ENCODE results near the gene PTPN18. TPM values are rescaled to one million over a fixed set of nuclear protein-coding genes. Genes with fewer than 3 reads are reported as not detected.

PTPN18 gene
- total RNA-seq, 1 donor from 2014 or later, result 61.9 TPM

DNA sequence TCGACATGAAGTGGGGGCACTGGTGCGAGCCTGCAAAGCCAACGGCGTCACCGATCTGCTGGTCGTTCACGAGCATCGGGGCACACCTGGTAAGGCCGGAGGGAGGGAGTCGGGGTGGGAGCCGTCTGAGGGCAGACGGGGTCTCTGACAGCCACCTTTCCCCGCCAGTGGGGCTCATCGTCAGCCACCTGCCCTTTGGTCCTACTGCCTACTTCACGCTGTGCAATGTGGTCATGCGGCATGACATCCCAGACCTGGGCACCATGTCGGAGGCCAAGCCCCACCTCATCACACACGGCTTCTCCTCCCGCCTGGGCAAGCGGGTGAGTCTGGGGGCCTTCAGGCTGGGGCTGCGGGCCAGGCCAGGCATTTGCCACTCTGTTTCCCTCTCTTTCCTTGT, 10.2 kb upstream of the PTPN18 start:
- Mint-ChIP-seq H3K4me1 (peaks cover 20% of the 10 kb centered on the region), H3K27me3 (no peaks in the 10 kb centered on the region), H3K27ac (no peak overlapping the region), H3K9me3 (no peaks in the 10 kb centered on the region), H3K4me3 (no peak overlapping the region), H3K36me3 (ENCODE audit: low read depth) (peaks cover 62% of the 10 kb centered on the region)
- no peak for DNase-seq
- intact Hi-C loops (cut with micrococcal nuclease), result no loop called here

GRCh38 chr2:130346041-130346740, 9.7 kb upstream of the PTPN18 start:
- DNase-seq, result peak; percentile 52
- intact Hi-C loops (cut with micrococcal nuclease), result no loop called here
- H3K4me3 Mint-ChIP-seq, result no peak overlapping the region
- H3K36me3 Mint-ChIP-seq (ENCODE audit: low read depth), result peaks cover 63% of the 10 kb centered on the region
- no peak overlapping the region for H3K27ac Mint-ChIP-seq
- H3K27me3 Mint-ChIP-seq, result no peaks in the 10 kb centered on the region
- H3K4me1 Mint-ChIP-seq, result peaks cover 17% of the 10 kb centered on the region
- no peaks in the 10 kb centered on the region for H3K9me3 Mint-ChIP-seq

DNA sequence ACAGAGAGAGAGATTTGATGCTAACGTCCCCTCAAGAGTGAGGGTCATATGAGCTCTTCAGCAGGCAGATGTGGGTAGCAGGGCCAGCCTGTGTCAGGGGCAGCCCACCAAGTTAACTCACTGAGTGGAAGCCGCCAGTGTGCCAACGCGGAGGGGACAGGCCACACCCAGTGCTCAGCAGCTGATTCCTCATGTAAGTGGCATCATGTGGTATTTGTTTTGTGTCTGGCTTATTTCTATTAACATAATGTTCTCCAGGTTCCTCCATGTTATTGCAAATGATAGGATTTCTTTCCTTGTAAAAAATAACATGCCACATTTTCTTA, 9.2 kb upstream of the PTPN18 start:
- Mint-ChIP-seq H3K27me3 (no peaks in the 10 kb centered on the region), H3K4me3 (no peak overlapping the region), H3K4me1 (peaks cover 14% of the 10 kb centered on the region), H3K9me3 (no peaks in the 10 kb centered on the region), H3K36me3 (ENCODE audit: low read depth) (peaks cover 63% of the 10 kb centered on the region), H3K27ac (no peak overlapping the region)
- no peak for DNase-seq
- intact Hi-C loops (cut with micrococcal nuclease), result no loop called here

DNA sequence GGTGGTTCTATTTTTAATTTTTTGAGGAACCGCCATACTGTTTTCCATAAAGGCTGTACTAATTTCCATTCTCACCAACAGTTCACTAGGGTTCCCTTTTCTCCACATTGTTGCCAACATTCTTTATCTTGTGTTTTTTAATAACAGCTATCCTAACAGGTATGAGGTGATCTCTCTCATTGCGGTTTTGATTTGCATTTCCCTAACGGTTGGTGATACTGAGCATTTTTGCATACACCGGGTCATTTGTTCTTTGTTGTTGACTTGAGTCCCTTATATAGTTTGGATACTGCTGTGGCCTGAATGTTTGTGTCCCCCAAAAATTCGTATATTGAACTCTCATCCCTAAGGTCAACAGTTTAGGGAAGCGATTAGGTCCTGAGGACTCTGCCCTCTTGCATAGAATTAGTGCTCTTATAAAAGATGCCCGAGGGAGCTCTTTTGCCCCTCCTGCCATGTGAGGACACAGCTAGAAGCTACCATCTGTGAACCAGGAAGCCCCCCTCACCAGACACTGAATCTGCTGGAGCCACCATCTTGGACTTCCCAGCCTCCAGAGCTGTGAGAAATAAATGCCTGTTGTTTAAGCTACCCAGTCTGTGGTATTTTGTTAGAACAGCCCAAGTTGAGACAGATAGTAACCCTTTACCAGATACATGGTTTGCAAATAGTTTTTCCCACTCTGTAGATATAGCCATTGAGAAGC, 8.5 kb upstream of the PTPN18 start:
- Mint-ChIP-seq H3K36me3 (ENCODE audit: low read depth) (peaks cover 61% of the 10 kb centered on the region), H3K4me3 (no peak overlapping the region), H3K27me3 (no peaks in the 10 kb centered on the region), H3K9me3 (no peaks in the 10 kb centered on the region), H3K4me1 (peaks cover 12% of the 10 kb centered on the region), H3K27ac (no peak overlapping the region)
- no peak for DNase-seq
- intact Hi-C loops (cut with micrococcal nuclease), result no loop called here

GRCh38 chr2:130349174-130349573, 6.7 kb upstream of the PTPN18 start:
- Mint-ChIP-seq H3K4me1 (peaks cover 12% of the 10 kb centered on the region), H3K4me3 (no peak overlapping the region), H3K27ac (no peak overlapping the region), H3K36me3 (ENCODE audit: low read depth) (peaks cover 53% of the 10 kb centered on the region), H3K27me3 (no peaks in the 10 kb centered on the region), H3K9me3 (no peaks in the 10 kb centered on the region)
- no peak for DNase-seq
- intact Hi-C loops (cut with micrococcal nuclease), result no loop called here

- Mint-ChIP-seq H3K36me3 (ENCODE audit: low read depth) (peaks cover 28% of the 10 kb centered on the region), H3K27ac (no peak overlapping the region), H3K9me3 (no peaks in the 10 kb centered on the region), H3K4me3 (no peak overlapping the region), H3K27me3 (no peaks in the 10 kb centered on the region), H3K4me1 (peaks cover 19% of the 10 kb centered on the region)
- intact Hi-C loops (cut with micrococcal nuclease), result no loop called here
- DNase-seq, result no peak
These were observed 4.1 kb upstream of the PTPN18 start for GRCh38 chr2:130351711-130352110.

DNA sequence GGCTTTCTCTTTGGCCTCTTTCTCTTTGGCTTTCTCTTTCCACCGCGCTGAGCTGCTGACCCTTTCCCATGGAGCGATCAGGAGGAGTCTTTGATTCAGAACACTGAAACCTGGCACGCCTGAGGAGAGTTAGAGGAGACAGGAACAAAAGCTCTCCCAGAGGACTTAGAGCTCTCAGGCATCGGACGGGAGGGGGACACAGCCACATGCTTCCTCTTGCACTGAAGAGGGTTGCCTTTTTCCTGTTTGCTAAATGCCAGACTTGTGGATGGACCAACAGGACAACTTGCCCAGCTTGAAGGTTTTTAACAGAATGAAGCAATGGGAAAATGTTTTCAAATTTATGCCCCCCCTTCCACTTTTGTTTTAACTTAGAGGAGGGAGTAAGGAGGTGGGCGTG, 3.6 kb upstream of the PTPN18 start:
- Mint-ChIP-seq H3K4me3 (no peak overlapping the region), H3K9me3 (no peaks in the 10 kb centered on the region), H3K27ac (no peak overlapping the region), H3K4me1 (peaks cover 19% of the 10 kb centered on the region), H3K36me3 (ENCODE audit: low read depth) (peaks cover 22% of the 10 kb centered on the region), H3K27me3 (no peaks in the 10 kb centered on the region)
- intact Hi-C loops (cut with micrococcal nuclease), result no loop called here
- no peak for DNase-seq

- intact Hi-C loops (cut with micrococcal nuclease), result no loop called here
- no peak for DNase-seq
- Mint-ChIP-seq H3K27me3 (no peaks in the 10 kb centered on the region), H3K27ac (no peak overlapping the region), H3K4me1 (peaks cover 16% of the 10 kb centered on the region), H3K4me3 (no peak overlapping the region), H3K36me3 (ENCODE audit: low read depth) (peaks cover 11% of the 10 kb centered on the region), H3K9me3 (no peaks in the 10 kb centered on the region)
These were observed 2.3 kb upstream of the PTPN18 start for GRCh38 chr2:130353291-130354138.

DNA sequence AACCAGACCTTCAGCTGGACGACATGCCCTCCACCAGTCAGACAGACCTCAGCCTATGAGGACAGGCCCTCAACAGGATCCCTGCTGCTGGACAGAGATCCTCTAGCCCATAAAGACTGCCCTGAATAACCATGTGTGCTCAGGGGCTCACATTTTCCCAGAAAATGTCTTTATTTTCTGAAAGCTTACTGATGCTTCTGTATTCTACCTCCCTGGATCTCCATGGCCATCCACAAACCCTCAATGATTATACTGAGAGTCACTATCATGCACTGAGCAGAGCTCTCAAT, 1.8 kb upstream of the PTPN18 start:
- Mint-ChIP-seq H3K27ac (peak overlapping the region; percentile 37), H3K9me3 (no peaks in the 10 kb centered on the region), H3K4me1 (peaks cover 16% of the 10 kb centered on the region), H3K4me3 (peak overlapping the region; percentile 80), H3K36me3 (ENCODE audit: low read depth) (peaks cover 11% of the 10 kb centered on the region), H3K27me3 (no peaks in the 10 kb centered on the region)
- intact Hi-C loops (cut with micrococcal nuclease), result no loop called here
- no peak for DNase-seq

- H3K4me3 Mint-ChIP-seq, result peak overlapping the region; percentile 80
- no peaks in the 10 kb centered on the region for H3K27me3 Mint-ChIP-seq
- peaks cover 12% of the 10 kb centered on the region for H3K4me1 Mint-ChIP-seq
- H3K9me3 Mint-ChIP-seq, result no peaks in the 10 kb centered on the region
- H3K27ac Mint-ChIP-seq, result no peak overlapping the region
- intact Hi-C loops (cut with micrococcal nuclease), result loop anchor here (5.0 kb wide), 1 partner anchor 37 kb away; no protein-coding TSS in a partner anchor
- peaks cover 5% of the 10 kb centered on the region for H3K36me3 Mint-ChIP-seq (ENCODE audit: low read depth)
- DNase-seq, result no peak
These were observed 681 bp upstream of the PTPN18 start for GRCh38 chr2:130355172-130355577.

- DNase-seq, result no peak
- H3K27me3 Mint-ChIP-seq, result peaks cover 3% of the 10 kb centered on the region
- intact Hi-C loops (cut with micrococcal nuclease), result loop anchor here (5.0 kb wide), 1 partner anchor 34 kb away; no protein-coding TSS in a partner anchor
- no peak overlapping the region for H3K27ac Mint-ChIP-seq
- no peaks in the 10 kb centered on the region for H3K36me3 Mint-ChIP-seq (ENCODE audit: low read depth)
- H3K4me3 Mint-ChIP-seq, result no peak overlapping the region
- no peaks in the 10 kb centered on the region for H3K9me3 Mint-ChIP-seq
- peaks cover 12% of the 10 kb centered on the region for H3K4me1 Mint-ChIP-seq
These were observed 2.0 kb downstream of the PTPN18 start for GRCh38 chr2:130357864-130358263.

GRCh38 chr2:130358420-130359350, 2.8 kb downstream of the PTPN18 start:
- no peaks in the 10 kb centered on the region for H3K9me3 Mint-ChIP-seq
- H3K27me3 Mint-ChIP-seq, result peaks cover 3% of the 10 kb centered on the region
- no peaks in the 10 kb centered on the region for H3K36me3 Mint-ChIP-seq (ENCODE audit: low read depth)
- DNase-seq, result peak; percentile 53
- intact Hi-C loops (cut with micrococcal nuclease), result loop anchor here (5.0 kb wide), 1 partner anchor 34 kb away; no protein-coding TSS in a partner anchor
- H3K27ac Mint-ChIP-seq, result no peak overlapping the region
- H3K4me3 Mint-ChIP-seq, result no peak overlapping the region
- peaks cover 12% of the 10 kb centered on the region for H3K4me1 Mint-ChIP-seq

DNA sequence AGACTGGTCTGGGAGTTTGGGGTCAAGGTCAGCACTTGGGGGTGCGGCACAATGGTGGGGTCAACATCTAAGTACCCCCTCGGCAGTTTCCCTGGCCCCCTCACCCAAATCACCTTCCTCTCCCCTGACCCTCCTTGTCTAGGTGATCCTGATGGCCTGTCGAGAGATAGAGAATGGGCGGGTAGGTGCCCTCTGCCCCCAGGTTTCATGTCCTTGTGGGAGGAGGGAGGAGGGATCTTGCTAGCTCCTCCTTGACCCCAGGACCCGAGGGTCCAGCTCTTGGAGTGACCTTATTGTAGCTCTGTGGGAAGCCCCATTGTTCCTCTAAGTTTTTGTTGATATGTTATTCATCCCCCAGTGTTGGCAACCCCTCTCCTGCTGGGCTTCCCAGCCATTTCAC, 3.6 kb downstream of the PTPN18 start:
- intact Hi-C loops (cut with micrococcal nuclease), result loop anchor here (5.0 kb wide), 1 partner anchor 33 kb away; no protein-coding TSS in a partner anchor
- no peak for DNase-seq

More for the DNA sequence above, 3.6 kb downstream of the PTPN18 start:
- peaks cover 3% of the 10 kb centered on the region for H3K27me3 Mint-ChIP-seq
- H3K36me3 Mint-ChIP-seq (ENCODE audit: low read depth), result no peaks in the 10 kb centered on the region
- no peak overlapping the region for H3K4me3 Mint-ChIP-seq
- peaks cover 10% of the 10 kb centered on the region for H3K4me1 Mint-ChIP-seq
- no peak overlapping the region for H3K27ac Mint-ChIP-seq
- H3K9me3 Mint-ChIP-seq, result no peaks in the 10 kb centered on the region
